SU-DHL-6 (cell line): ENCODE results near the gene WNT3A.
"Not testable (repeated sequence)": the region's sequence is repeated elsewhere in the genome, so short reads cannot be mapped to it uniquely, and the experiment has no call there.

Experiments used
- H2AFZ ChIP-seq: fragments of 200-600 bp; sonication (generic); 2 replicates; pipeline ENCODE4 v1.6.1; 2014; ENCODE audit warnings: low read depth, mild to moderate bottlenecking, moderate library complexity, mixed read lengths, antibody characterized with exemption, low read length; ENCODE audit not compliant: severe bottlenecking
- H3F3A ChIP-seq: fragments of 200-600 bp; shearing (Covaris generic); 2 replicates; pipeline ENCODE4 v1.6.0; 2016; ENCODE audit warnings: antibody characterized with exemption, mild to moderate bottlenecking; ENCODE audit not compliant: insufficient read depth
- H3K27ac ChIP-seq: fragments of 200-600 bp; sonication (generic); 2 replicates; pipeline ENCODE4 v1.5.1; 2016; ENCODE audit warnings: low read depth, mild to moderate bottlenecking, low read length, moderate library complexity, mixed read lengths
- H3K27me3 ChIP-seq: fragments of 200-600 bp; sonication (generic), shearing (Covaris generic); 2 replicates; pipeline ENCODE4 v1.6.0; 2014; ENCODE audit warnings: mild to moderate bottlenecking, low read length
- H3K36me3 ChIP-seq: fragments of 200-600 bp; sonication (generic); 2 replicates; pipeline ENCODE4 v1.6.1; 2014; ENCODE audit warnings: mild to moderate bottlenecking, low read length, mixed read lengths
- H3K4me2 ChIP-seq: fragments of 300-600, 200-600 bp; shearing (Covaris generic), sonication (generic); 2 replicates; pipeline ENCODE4 v1.6.0; 2014; ENCODE audit warnings: low read length, low read depth, mild to moderate bottlenecking; ENCODE audit not compliant: poor library complexity, severe bottlenecking
- H3K4me3 ChIP-seq: fragments of 200-600 bp; sonication (generic); 2 replicates; pipeline ENCODE4 v1.5.1; 2014; ENCODE audit warnings: antibody characterized with exemption, low read length, mild to moderate bottlenecking, mixed read lengths; ENCODE audit not compliant: insufficient read depth, poor library complexity, severe bottlenecking
- H3K79me2 ChIP-seq: fragments of 200-600 bp; sonication (generic); 2 replicates; pipeline ENCODE4 v1.6.1; 2014; ENCODE audit warnings: mild to moderate bottlenecking, low read length, moderate library complexity; ENCODE audit not compliant: insufficient read depth
- H3K9ac ChIP-seq: fragments of 200-600 bp; sonication (generic); 2 replicates; pipeline ENCODE4 v1.7.0; 2014; ENCODE audit warnings: mild to moderate bottlenecking, low read length
- H3K9me2 ChIP-seq: fragments of 200-600 bp; sonication (generic); replicated peaks from 2 replicates; pipeline ENCODE4 v1.6.1; 2014; ENCODE audit warnings: low read length; ENCODE audit not compliant: insufficient read depth
- H3K9me3 ChIP-seq: fragments of 200-600 bp; sonication (generic); 2 replicates; pipeline ENCODE4 v1.6.1; 2014; ENCODE audit warnings: low read length, mixed read lengths; ENCODE audit not compliant: insufficient read depth
- H4K20me1 ChIP-seq: fragments of 200-600 bp; sonication (generic); 2 replicates; pipeline ENCODE4 v1.6.1; 2014; ENCODE audit warnings: low read depth, mild to moderate bottlenecking, antibody characterized with exemption, low read length, moderate library complexity, mixed read lengths
- CTCF ChIP-seq: fragments of 200-600 bp; sonication (generic); IDR thresholded peaks from one replicate; pipeline ENCODE4 v1.5.1; 2017; ENCODE audit warnings: antibody characterized with exemption, mild to moderate bottlenecking, low read length, moderate library complexity; ENCODE audit not compliant: insufficient read depth, poor library complexity, severe bottlenecking
- EZH2phosphoT487 ChIP-seq: fragments of 200-600 bp; sonication (generic), shearing (Covaris generic); conservative IDR thresholded peaks from 2 replicates; pipeline ENCODE4 v1.6.1; 2018; ENCODE audit warnings: mild to moderate bottlenecking, antibody characterized with exemption, low read length, moderate library complexity, mixed read lengths

WNT3A gene

GRCh38 chr1:227961651-227962466, 44.9 kb upstream of the WNT3A start:
- no peak overlapping the region for H3K27ac ChIP-seq
- H3K4me3 ChIP-seq = no peak overlapping the region
- no peak overlapping the region for H3K4me2 ChIP-seq
- H3K9me3 ChIP-seq = no peaks in the 10 kb centered on the region
- no peak overlapping the region for H2AFZ ChIP-seq
- no peaks in the 10 kb centered on the region for H3K79me2 ChIP-seq
- TF ChIP-seq EZH2phosphoT487 (no peak), CTCF (no peak)
- no peaks in the 10 kb centered on the region for H4K20me1 ChIP-seq
- no peaks in the 10 kb centered on the region for H3K9me2 ChIP-seq
- no peaks in the 10 kb centered on the region for H3K36me3 ChIP-seq
- H3F3A ChIP-seq = no peaks in the 10 kb centered on the region
- no peak overlapping the region for H3K9ac ChIP-seq
- no peaks in the 10 kb centered on the region for H3K27me3 ChIP-seq

GRCh38 chr1:227966733-227967132, 40.1 kb upstream of the WNT3A start:
- not testable (repeated sequence) for H3K4me3 ChIP-seq, H3F3A ChIP-seq, H3K27me3 ChIP-seq, H4K20me1 ChIP-seq, H3K9me3 ChIP-seq, H2AFZ ChIP-seq, H3K36me3 ChIP-seq, H3K9me2 ChIP-seq, H3K9ac ChIP-seq, H3K4me2 ChIP-seq, H3K27ac ChIP-seq, H3K79me2 ChIP-seq

- H3K9me2 ChIP-seq, H3K36me3 ChIP-seq, H3K79me2 ChIP-seq, H3K4me3 ChIP-seq, H3K9me3 ChIP-seq, H3K27me3 ChIP-seq, H3F3A ChIP-seq, H3K9ac ChIP-seq, H2AFZ ChIP-seq, H4K20me1 ChIP-seq, H3K4me2 ChIP-seq, H3K27ac ChIP-seq: not testable (repeated sequence)
Measured at GRCh38 chr1:227967815-227968214, 39.0 kb upstream of the WNT3A start.

- not testable (repeated sequence) for H2AFZ ChIP-seq, H3F3A ChIP-seq, H3K9me2 ChIP-seq, H3K4me2 ChIP-seq, H3K9me3 ChIP-seq, H3K27ac ChIP-seq, H4K20me1 ChIP-seq, H3K27me3 ChIP-seq, H3K9ac ChIP-seq, H3K36me3 ChIP-seq, H3K4me3 ChIP-seq, H3K79me2 ChIP-seq
Measured at GRCh38 chr1:227970076-227970995, 36.5 kb upstream of the WNT3A start.

- H3K27ac ChIP-seq, H3K9me2 ChIP-seq, H3K27me3 ChIP-seq: not testable (repeated sequence)
Measured at GRCh38 chr1:227971216-227971615, 35.6 kb upstream of the WNT3A start.

GRCh38 chr1:227971643-227972282, 35.0 kb upstream of the WNT3A start:
- not testable (repeated sequence) for H2AFZ ChIP-seq, H3F3A ChIP-seq, H3K79me2 ChIP-seq, H3K27me3 ChIP-seq, H4K20me1 ChIP-seq, H3K4me2 ChIP-seq, H3K9ac ChIP-seq, H3K4me3 ChIP-seq, H3K9me3 ChIP-seq, H3K9me2 ChIP-seq, H3K27ac ChIP-seq, H3K36me3 ChIP-seq

More at GRCh38 chr1:227971216-227971615, 35.6 kb upstream of the WNT3A start:
- H3F3A ChIP-seq, H3K4me3 ChIP-seq, H2AFZ ChIP-seq, H4K20me1 ChIP-seq, H3K9ac ChIP-seq, H3K9me3 ChIP-seq, H3K4me2 ChIP-seq, H3K79me2 ChIP-seq, H3K36me3 ChIP-seq: not testable (repeated sequence)

GRCh38 chr1:227972283-227972679, 34.5 kb upstream of the WNT3A start:
- not testable (repeated sequence) for H2AFZ ChIP-seq, H3K9me3 ChIP-seq, H3K79me2 ChIP-seq, H3F3A ChIP-seq, H3K27me3 ChIP-seq, H3K9me2 ChIP-seq, H3K27ac ChIP-seq, H3K4me2 ChIP-seq, H3K36me3 ChIP-seq, H4K20me1 ChIP-seq, H3K9ac ChIP-seq, H3K4me3 ChIP-seq
